Measurements from ENCODE around the gene TMEM59L.
A peak's percentile ranks its signal among the peaks of the same experiment; 100 is the strongest.

The TMEM59L gene

DNA sequence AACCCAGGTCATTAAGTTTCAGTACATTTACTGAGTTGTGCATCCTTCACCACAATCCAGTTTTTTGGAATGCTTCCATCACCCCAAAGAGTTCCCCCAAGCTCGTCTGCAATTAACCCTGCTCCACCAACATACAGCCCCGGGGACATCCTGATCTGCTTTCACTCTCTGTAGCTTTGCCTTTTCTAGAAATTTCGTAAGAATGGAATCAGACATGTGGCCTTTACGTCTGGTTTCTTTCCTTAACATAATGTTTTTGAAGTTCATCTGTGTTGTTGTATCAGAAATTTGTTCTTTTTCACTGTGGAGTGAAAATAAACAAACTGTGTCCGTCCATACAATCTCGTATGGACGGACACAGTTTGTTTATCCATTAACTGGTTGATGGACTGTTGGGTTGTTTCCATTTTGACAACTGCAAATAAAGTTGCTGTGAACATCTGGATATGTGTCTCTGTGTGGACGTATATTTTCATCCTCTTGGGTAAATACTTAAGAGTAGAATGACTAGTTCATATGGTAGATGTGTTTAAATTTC is 27.1 kb downstream of the TMEM59L start:
- DNase-seq, result no peak

DNA sequence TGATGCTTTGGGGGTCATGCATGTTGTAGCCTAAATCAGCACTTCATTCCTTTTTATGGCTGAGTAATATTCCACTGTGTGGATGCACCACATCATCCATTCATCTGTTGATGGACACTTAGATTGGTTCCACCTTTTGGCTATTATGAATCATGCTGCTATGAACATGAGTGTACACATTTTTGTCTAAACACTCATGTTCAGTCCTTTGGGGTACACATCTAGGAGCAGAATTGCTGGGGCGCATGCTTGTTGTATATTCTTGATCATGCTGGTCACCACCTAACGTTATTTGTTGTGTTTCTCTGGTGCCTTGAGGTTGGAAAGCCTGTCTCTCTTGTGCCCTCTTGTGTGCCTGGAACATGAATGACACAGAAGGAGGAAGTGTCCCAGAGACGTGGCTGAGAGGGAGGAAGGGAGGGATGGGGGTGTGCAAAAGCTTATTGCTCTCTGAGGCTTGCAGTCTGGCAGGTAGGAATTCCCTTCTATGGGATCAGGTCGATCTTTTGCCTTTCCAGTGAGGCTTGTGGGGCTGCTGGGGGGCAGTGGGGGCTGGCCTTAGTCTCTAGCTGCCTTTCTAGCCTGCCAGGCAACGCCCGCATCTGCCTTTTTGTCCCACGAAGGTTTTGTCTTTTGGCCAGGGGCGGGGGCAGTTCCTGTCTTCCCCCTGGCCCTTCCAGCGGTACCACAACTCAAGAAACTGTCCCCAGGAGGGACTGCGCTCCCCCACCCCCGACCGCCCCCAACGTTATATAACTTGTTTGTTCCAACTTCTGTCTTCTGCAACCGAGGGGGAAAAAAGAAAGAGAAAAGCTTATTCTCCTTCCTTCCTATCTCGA is 31.7 kb downstream of the TMEM59L start:
- DNase-seq, result peak; percentile 43

DNA sequence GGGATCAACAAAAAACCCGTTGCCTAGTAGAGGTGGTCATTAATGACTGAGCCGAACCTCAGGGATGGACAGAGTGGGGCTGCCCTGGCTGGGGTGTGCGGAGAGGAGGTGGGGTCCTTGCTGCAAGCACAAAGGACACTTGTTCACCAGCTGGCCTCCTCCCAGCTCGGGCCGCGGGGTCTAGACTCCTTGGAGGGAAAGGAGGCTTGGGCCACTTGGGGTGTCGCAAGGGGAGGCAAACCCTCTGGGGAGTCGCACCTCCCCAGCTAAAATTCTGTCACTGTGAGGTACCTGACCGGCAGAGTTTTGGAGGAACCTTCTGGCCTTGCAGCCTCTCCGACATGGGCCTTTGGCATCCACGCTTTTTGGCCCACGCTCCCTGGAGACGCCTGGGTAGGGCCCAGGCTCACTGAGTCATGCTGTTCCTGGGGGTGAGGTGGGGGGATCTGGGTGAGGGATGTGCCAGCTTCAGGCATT is 32.4 kb downstream of the TMEM59L start:
- DNase-seq, result no peak

- no peak for DNase-seq
These were observed 34.1 kb downstream of the TMEM59L start for GRCh38 chr19:18646535-18647370.

DNA sequence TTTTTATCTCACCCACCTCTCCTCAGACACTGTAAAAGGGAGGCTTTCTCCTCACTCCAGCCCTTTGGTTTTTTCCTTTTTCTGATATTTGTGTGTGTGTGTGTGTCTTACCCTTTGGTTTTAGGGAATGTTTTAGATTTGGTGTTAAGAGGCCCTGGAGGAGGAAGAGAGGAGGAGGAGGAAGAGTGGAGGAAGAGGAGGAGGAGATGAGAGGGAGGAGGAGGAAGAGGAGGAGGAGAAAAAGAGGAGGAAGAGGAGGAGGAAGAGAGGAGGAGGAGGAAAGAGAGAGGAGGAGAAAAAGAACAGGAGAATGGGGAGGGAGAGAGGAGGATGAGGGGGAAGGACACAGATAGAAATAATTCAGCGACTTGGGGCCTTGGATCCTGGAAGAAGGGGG is 34.7 kb downstream of the TMEM59L start:
- DNase-seq, result no peak

DNA sequence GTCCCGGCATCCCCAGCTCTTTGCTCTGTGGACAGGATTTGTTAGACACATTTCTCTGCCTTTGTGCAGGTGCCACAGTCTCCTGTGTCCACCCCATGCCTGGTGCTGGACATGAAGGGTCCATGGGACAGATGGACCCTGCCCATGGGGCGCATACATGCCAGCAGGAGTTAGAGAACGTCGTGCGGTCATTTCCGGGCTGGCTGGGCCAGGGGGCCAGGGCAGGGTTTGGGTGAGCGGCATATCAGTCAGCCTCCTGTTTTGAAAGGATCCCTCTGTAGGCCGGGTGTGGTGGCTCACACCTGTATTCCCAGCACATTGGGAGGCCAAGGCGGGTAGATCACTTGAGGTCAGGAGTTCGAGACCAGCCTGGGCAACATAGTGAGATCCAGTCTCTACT is 35.1 kb downstream of the TMEM59L start:
- DNase-seq, result no peak

DNA sequence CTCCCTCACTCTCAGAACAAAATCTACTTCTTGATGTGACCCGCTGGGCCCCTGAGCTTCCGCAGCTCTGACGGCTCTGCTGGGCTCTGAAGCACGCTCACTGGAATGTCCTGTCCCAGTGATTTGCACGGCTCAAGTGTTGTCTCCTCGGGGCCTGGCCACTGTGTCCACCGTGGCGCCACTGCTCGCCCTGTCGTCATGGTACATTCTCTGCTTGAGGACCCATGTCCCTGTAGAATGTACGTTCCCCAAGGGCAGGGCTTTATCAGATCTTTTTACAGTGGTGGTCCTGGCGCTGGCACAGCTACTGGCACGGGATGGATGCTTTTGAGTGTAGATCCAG is 36.3 kb downstream of the TMEM59L start:
- DNase-seq, result no peak

GRCh38 chr19:18649371-18650020 is 36.8 kb downstream of the TMEM59L start:
- DNase-seq, result no peak

GRCh38 chr19:18650021-18650390 is 37.3 kb downstream of the TMEM59L start:
- no peak for DNase-seq

GRCh38 chr19:18650468-18651041 is 37.9 kb downstream of the TMEM59L start:
- DNase-seq, result no peak

- no peak for DNase-seq
These were observed 38.6 kb downstream of the TMEM59L start for GRCh38 chr19:18651300-18651699.

DNA sequence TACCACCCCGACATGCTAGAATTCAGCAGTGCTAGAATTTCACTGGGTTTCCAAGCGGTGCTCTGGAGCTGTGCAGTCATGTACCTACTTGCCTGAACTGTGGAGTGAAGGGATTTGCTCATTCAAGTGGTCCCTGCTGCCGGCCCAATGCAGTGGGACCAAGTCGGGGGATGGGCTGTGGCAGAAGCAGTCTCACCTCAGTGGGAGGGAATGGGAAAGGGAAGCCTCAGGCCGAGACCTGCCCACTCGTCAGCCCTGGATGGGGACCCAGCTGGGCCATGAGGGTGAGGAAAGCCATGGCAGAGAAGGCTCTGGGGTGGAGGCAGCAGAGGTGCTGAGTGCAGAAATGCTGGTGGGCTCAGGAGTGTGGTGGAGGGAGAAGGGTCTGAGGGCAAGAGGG is 39.1 kb downstream of the TMEM59L start:
- DNase-seq, result no peak

- DNase-seq, result no peak
These were observed 41.2 kb downstream of the TMEM59L start for GRCh38 chr19:18653853-18654252.

DNA sequence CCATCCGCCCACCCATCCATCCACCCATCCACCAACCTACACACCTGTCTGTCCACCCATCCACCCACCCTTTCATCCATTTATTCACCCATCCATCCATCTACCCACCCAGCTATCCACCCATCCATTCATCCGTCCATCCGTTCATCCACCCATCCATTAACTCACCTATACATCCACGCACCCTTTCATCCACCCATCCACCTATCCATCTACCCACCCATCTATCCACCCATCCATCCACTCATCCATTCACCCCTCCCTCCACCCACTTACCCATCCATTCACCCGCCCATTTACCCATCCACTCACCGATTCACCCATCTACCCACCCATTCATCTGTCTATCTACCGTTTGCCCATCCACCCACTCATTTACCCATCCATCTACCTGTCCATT is 41.8 kb downstream of the TMEM59L start:
- DNase-seq, result no peak

GRCh38 chr19:18655173-18655844 is 42.6 kb downstream of the TMEM59L start:
- DNase-seq, result no peak

GRCh38 chr19:18656337-18657086 is 43.8 kb downstream of the TMEM59L start:
- no peak for DNase-seq

DNA sequence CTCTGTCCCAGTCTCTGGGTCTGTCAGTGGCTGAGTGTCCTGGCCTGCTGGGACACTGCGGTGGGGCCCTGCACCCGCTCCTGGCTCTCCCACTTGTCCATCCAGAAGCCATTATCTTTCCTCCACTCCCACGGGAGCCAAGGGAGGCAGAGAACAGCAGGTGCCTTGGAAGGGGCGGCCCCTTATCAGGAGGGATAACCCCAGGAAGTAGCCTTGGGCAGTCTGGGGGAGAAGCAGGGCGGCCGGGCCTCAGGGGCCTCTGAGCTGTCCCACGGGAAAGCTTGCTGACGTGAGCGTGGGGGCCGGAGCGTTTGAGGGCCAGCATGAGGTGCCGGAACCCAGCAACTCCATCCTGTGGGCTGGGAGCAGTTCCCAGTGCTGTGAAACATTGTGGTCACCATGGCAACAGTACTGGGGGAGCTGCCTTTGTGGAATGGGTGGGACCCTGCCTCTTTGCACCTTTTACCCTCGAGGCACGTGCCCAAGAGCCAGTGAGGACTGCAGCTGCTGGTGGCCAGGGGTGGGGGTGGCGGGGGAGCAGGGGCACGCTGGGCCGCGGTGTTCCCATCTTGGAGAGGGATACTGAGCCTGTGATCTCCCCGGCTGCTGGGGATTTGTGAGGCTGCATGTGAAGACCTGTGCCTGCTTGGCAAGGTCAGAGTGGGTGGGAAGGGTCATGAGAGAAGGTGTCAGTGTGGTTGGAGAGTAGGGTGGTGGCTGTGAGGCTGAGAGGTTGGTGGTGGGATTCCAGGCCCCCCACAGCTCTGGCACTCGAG is 45.1 kb downstream of the TMEM59L start:
- DNase-seq, result no peak

DNA sequence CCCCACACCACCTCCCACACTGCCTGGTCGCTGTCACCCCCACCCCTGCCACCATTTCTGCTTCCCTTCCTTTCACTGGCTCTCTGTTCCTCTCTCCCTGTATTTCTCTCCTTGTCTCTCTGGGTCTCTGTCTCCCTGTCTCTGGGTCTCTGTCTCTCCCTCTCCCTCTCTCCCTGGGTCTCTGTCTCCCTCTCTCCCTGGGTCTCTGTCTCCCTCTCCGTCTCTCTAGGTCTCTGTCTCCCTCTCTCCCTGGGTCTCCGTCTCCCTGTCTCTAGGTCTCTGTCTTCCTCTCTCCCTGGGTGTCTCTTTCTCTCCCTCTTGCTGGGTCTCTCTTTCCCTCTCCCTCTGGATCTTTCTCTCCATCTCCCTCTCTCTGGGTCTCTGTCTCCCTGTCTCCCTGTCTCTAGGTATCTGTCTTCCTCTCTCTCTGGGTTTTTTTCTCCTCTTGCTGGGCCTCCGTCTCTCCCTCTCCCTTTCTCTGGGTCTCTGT is 45.7 kb downstream of the TMEM59L start:
- DNase-seq, result no peak

DNA sequence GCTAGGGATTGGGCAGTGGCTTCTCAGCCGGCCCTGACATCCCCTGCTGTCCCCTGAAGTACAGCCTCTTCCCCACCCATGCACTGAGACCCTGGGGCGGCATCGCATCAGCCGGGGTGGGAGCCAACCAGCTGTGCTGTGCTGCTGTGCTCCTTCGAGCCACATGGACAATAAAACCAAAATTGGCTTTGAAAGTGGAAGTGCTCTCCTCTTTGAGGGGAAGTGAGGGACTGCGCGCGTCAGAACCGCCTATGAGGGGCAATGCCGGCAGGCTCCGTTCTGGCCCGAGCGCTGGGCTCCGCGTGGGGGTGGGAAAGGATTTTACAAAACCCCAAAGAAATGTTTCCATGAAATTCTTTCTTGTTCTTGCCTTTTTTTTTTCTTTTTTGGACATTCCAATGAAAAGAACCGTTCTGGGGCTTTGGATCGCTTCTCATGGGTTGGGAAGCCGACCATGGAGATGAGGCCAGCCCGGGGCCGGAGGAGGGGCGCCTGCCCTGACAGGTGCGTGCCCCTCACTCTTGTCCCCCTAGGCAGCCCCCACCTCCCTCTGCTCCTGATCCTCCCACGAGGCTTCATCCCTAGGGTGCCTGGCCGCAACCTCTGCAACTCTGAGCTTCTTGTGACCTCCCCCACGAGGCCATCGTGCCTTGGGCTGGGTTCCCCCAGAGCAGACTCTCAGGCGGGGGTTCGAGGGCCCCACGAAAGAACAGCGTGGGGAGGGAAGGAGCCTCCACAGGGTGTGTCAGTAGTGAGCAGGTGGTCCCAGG is 46.8 kb downstream of the TMEM59L start:
- no peak for DNase-seq

All from SIG-M5 (cell line).